ENCODE data around the gene KDM7A.
"Not testable (repeated sequence)": the region's sequence is repeated elsewhere in the genome, so short reads cannot be mapped to it uniquely, and the experiment has no call there.

The KDM7A gene

DNA sequence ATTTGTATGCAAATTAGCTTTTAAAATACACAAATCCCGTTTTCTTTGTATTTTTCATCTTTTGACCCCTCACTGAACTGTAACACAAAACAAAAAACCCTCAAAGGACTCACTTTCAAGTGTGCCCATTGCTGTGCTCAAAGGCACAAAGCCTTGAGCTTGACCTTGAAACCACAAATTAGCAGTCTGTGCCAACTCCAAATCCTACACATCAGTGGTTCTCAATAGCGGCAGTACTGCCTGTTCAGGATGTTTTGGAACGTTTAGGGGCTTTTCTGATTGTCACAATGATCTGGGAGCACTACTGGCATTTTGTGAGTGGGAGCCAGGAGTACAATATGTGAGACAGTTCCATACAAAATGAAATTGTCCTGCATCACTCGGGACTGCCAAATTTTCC lies 55.5 kb downstream of the KDM7A start:
- TF ChIP-seq ARNT (IDR thresholded peaks at IDR 0.05), result no peak
- TF ChIP-seq FOXA1 (IDR thresholded peaks at IDR 0.05), result no peak
- no peak for TF ChIP-seq NFRKB (IDR thresholded peaks at IDR 0.05)
- ChIA-PET POLR2A (no interaction called here), CTCF (no interaction called here)
- no peak for DNase-seq (ENCODE audit: extremely low spot score)

DNA sequence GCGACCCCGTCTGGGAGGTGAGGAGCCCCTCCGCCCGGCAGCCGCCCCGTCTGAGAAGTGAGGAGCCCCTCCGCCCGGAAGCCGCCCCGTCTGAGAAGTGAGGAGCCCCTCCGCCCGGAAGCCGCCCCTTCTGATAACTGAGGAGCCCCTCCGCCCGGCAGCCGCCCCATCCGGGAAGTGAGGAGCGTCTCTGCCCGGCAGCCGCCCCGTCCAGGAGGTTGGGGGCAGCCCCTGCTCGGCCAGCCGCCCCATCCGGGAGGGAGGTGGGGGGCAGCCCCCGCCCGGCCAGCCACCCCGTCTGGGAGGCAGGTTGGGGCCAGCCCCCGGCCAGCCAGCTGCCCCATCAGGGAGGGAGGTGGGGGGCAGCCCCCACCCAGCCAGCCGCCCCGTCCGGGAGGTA lies 62.0 kb downstream of the KDM7A start:
- POLR2A ChIA-PET, CTCF ChIA-PET: not testable (repeated sequence)

DNA sequence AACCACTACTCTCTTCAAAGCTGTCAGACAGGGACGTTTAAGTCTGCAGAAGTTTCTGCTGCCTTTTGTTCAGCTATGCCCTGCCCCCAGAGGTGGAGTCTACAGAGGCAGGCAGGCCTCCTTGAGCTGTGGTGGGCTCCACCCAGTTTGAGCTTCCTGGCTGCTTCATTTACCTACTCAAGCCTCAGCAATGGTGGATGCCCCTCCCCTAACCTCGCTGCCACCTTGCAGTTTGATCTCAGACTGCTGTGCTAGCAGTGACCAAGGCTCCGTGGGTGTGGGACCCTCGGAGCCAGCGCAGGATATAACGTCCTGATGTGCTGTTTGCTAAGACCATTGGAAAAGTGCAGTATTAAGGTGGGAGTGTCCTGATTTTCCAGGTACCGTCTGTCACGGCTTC lies 68.0 kb downstream of the KDM7A start:
- CTCF ChIA-PET; DNase-seq (ENCODE audit: extremely low spot score); POLR2A ChIA-PET: not testable (repeated sequence)

More for the DNA sequence above, 62.0 kb downstream of the KDM7A start:
- not testable (repeated sequence) for DNase-seq (ENCODE audit: extremely low spot score)

DNA sequence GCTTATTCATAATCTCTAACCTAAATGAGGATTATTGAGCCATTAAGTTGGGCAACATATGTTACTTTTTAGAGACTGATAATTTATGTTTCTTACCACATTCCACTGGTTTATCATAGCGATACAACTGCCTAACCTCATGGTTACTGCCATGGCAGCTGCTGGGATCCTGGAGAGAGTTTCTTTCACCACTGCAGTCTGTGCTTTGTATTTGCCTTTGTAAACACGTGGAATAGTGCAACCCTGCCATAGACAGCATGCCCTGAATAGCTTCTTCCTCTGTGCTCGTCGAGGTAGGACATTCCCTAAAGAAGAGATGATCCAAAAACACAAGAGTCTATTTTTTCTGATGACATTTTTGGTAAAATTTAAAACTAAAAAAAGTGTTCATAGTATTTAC lies 80.3 kb downstream of the KDM7A start:
- no peak for TF ChIP-seq FOXK2 (IDR thresholded peaks at IDR 0.05)
- no peak for TF ChIP-seq LEF1 (IDR thresholded peaks at IDR 0.05; ENCODE audit: borderline replicate concordance)
- TF ChIP-seq FOXM1 (IDR thresholded peaks at IDR 0.05; ENCODE audit: borderline replicate concordance), result no peak
- no peak for DNase-seq (ENCODE audit: extremely low spot score)
- POLR2A ChIA-PET, result no interaction called here
- CTCF ChIA-PET, result no interaction called here

DNA sequence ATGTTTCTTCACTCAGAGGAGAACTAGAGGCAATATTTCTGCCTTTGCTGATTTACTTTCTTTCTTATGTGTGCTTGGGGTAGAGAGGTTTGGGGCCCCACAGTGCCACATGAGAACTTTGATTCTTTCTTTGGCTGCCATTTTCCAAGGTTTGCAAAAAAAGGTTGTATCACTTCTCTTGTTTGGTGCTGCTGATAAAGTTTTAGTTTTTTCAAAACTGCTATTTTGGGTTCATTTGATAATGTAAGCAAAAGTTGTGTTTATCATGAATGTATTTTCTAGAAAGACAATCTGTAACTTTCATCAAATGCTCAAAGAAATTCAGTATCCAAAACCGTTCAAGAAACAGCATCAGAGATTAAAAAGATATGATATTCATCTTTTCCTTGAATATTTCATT lies 83.4 kb downstream of the KDM7A start:
- DNase-seq (ENCODE audit: extremely low spot score), result no peak
- POLR2A ChIA-PET, result no interaction called here
- CTCF ChIA-PET, result no interaction called here
- TF ChIP-seq FOXK2 (IDR thresholded peaks at IDR 0.05) (no peak), ARNT (IDR thresholded peaks at IDR 0.05) (no peak), ELF4 (IDR thresholded peaks at IDR 0.05) (no peak), FOXM1 (IDR thresholded peaks at IDR 0.05; ENCODE audit: borderline replicate concordance) (no peak), HDGF (IDR thresholded peaks at IDR 0.05; ENCODE audit: borderline replicate concordance) (no peak)
- TF ChIP-seq, protein P1, sequence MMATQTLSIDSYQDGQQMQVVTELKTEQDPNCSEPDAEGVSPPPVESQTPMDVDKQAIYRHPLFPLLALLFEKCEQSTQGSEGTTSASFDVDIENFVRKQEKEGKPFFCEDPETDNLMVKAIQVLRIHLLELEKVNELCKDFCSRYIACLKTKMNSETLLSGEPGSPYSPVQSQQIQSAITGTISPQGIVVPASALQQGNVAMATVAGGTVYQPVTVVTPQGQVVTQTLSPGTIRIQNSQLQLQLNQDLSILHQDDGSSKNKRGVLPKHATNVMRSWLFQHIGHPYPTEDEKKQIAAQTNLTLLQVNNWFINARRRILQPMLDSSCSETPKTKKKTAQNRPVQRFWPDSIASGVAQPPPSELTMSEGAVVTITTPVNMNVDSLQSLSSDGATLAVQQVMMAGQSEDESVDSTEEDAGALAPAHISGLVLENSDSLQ (IDR thresholded peaks at IDR 0.05), result no peak

DNA sequence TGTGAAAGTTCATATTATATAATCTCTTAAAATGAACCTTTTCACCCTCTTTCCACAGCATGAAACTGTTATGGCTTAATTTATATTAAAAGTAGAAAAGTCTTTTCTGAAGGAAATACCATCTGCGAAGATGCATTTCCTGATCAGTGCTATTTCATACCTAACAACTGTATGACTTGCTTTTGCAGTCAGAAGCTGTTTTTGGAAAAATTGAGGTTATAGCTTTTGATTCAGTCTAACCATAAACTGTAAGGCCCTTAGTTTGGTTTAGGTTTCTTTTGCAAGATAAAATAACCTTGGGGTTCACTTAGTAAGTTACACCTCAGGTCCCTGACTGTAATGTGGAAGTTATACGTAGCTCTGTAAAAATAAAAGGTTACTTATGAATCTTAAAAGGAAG lies 91.3 kb downstream of the KDM7A start:
- TF ChIP-seq LEF1 (IDR thresholded peaks at IDR 0.05; ENCODE audit: borderline replicate concordance) (no peak), ZNF384 (IDR thresholded peaks at IDR 0.05) (no peak), BHLHE40 (IDR thresholded peaks at IDR 0.05; ENCODE audit: borderline replicate concordance) (no peak), TARDBP (IDR thresholded peaks at IDR 0.05) (no peak), L3MBTL2 (conservative IDR thresholded peaks at IDR 0.05) (no peak), FOXK2 (IDR thresholded peaks at IDR 0.05) (no peak)
- ChIA-PET CTCF (interaction anchor here (0.8 kb wide), 1 partner anchor 264 kb away, joined by 3 read pairs; no protein-coding TSS in a partner anchor), POLR2A (no interaction called here)
- no peak for DNase-seq (ENCODE audit: extremely low spot score)

DNA sequence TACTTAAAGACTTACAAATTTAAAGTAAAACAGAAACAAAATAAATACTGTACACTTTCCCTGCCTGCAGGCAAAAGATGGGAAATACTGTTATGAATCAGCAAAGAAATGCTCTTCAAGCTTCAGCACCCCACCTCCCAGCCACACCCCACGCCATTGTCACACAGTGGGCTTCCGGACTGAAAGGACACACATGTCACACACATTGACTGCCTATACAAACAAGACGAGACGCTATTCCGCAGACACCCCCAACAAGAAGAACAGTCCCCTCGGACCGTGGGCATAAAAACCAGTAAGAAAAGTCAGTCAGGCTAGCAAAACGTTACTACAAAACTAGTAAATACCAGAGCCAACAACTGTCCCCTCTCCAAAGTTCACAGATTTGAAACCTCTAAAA lies 91.8 kb downstream of the KDM7A start:
- TF ChIP-seq HDGF (IDR thresholded peaks at IDR 0.05; ENCODE audit: borderline replicate concordance) (no peak), BHLHE40 (IDR thresholded peaks at IDR 0.05; ENCODE audit: borderline replicate concordance) (no peak), ELF4 (IDR thresholded peaks at IDR 0.05) (no peak)
- CTCF ChIA-PET, result no interaction called here
- POLR2A ChIA-PET, result no interaction called here
- no peak for DNase-seq (ENCODE audit: extremely low spot score)

DNA sequence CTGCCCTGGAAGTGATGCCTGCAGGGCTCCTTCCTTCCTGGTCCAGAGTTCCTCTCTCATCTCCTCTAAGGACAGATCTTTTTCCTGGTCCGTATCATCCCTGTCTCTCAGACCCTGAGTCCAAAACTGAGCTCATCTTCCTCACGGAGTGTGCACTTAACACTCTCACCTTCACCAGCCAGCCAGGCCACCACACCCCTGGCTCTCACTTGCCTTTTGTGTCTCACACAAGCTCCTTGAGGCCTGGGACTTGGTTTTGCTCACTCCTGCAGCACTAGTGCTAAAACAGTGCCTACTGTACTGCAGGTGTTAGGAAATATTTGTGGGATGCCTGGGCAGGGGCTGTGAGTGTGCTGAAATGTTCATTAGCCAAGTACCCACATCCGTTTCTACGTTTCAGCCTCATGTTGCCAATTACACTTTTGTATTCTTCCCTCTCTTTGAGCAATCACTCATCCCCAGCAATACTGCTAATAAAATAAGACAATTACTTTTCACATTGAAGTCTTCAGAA lies 92.6 kb downstream of the KDM7A start:
- TF ChIP-seq HDGF (IDR thresholded peaks at IDR 0.05; ENCODE audit: borderline replicate concordance) (no peak), CTBP1 (IDR thresholded peaks at IDR 0.05; ENCODE audit: borderline replicate concordance) (no peak), FOXA1 (IDR thresholded peaks at IDR 0.05) (no peak), TARDBP (IDR thresholded peaks at IDR 0.05) (no peak), FOXM1 (IDR thresholded peaks at IDR 0.05; ENCODE audit: borderline replicate concordance) (no peak), NFRKB (IDR thresholded peaks at IDR 0.05) (no peak), SP1 (IDR thresholded peaks at IDR 0.05) (no peak), LEF1 (IDR thresholded peaks at IDR 0.05; ENCODE audit: borderline replicate concordance) (no peak), SUZ12 (IDR thresholded peaks at IDR 0.05) (no peak), ZNF384 (IDR thresholded peaks at IDR 0.05) (no peak), ARNT (IDR thresholded peaks at IDR 0.05) (no peak)
- TF ChIP-seq, protein P1 (IDR thresholded peaks at IDR 0.05), result no peak
- no peak for DNase-seq (ENCODE audit: extremely low spot score)
- ChIA-PET POLR2A (no interaction called here), CTCF (no interaction called here)

DNA sequence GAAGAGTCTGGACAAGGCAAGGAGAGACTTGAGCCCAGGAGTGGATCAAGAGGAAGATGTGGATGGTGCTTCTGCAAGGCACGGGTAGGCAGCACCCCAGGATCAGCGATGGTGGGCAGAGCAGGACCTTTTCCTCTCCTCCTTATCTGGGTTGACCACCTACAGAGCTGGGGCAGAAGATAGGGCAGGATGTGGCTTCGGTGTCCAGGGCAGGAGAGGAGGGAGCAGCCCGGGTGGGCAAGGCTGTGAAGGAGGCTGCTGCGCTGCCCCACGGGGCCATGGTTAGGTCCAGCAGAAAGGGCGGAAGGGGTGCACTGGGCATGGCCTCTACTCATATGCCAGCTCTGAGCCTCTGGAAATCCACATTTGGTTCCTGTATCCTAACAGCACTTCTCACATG lies 94.0 kb downstream of the KDM7A start:
- DNase-seq (ENCODE audit: extremely low spot score), result no peak
- ChIA-PET POLR2A (no interaction called here), CTCF (no interaction called here)
- TF ChIP-seq ARNT (IDR thresholded peaks at IDR 0.05), result no peak
- no peak for TF ChIP-seq SUZ12 (IDR thresholded peaks at IDR 0.05)
- no peak for TF ChIP-seq FOXK2 (IDR thresholded peaks at IDR 0.05)
- no peak for TF ChIP-seq LEF1 (IDR thresholded peaks at IDR 0.05; ENCODE audit: borderline replicate concordance)
- no peak for TF ChIP-seq BHLHE40 (IDR thresholded peaks at IDR 0.05; ENCODE audit: borderline replicate concordance)
- no peak for TF ChIP-seq FOXA1 (IDR thresholded peaks at IDR 0.05)
- no peak for TF ChIP-seq FOXM1 (IDR thresholded peaks at IDR 0.05; ENCODE audit: borderline replicate concordance)
- no peak for TF ChIP-seq ELF4 (IDR thresholded peaks at IDR 0.05)
- TF ChIP-seq TARDBP (IDR thresholded peaks at IDR 0.05), result no peak
- no peak for TF ChIP-seq CTBP1 (IDR thresholded peaks at IDR 0.05; ENCODE audit: borderline replicate concordance)
- TF ChIP-seq HDGF (IDR thresholded peaks at IDR 0.05; ENCODE audit: borderline replicate concordance), result no peak
- TF ChIP-seq L3MBTL2 (conservative IDR thresholded peaks at IDR 0.05), result no peak
- TF ChIP-seq ZNF384 (IDR thresholded peaks at IDR 0.05), result no peak
- TF ChIP-seq NFRKB (IDR thresholded peaks at IDR 0.05), result no peak
- no peak for TF ChIP-seq SP1 (IDR thresholded peaks at IDR 0.05)
